Neural cell (in vitro differentiated cells): ENCODE data around the gene CSRNP3. TPM values are rescaled to one million over a fixed set of nuclear protein-coding genes. Genes with fewer than 3 reads are reported as not detected.

Experiments used
- H2AFZ ChIP-seq: fragments of 200-600, 300-800 bp; sonication (generic), shearing (Covaris generic); 2 replicates; pipeline ENCODE4 v1.6.0; 2014; ENCODE audit warnings: low read depth, mild to moderate bottlenecking, antibody characterized with exemption, low read length, moderate library complexity
- H3F3A ChIP-seq: fragments of 200-600 bp; shearing (Covaris generic); 2 replicates; pipeline ENCODE4 v1.6.1; 2016; ENCODE audit warnings: mild to moderate bottlenecking, moderate library complexity, mixed read lengths, antibody characterized with exemption, low read length; ENCODE audit not compliant: insufficient read depth, poor library complexity, severe bottlenecking
- H3K27ac ChIP-seq: fragments of 200-600, 300-800 bp; sonication (generic), shearing (Covaris generic); 2 replicates; pipeline ENCODE4 v1.5.1; 2014; ENCODE audit warnings: mild to moderate bottlenecking, low read length, moderate library complexity
- H3K27me3 ChIP-seq: fragments of 300-800, 200-600 bp; sonication (generic), shearing (Covaris generic); 2 replicates; pipeline ENCODE4 v1.6.0; 2014; ENCODE audit warnings: mild to moderate bottlenecking, low read depth, low read length, moderate library complexity; ENCODE audit not compliant: insufficient read depth
- H3K36me3 ChIP-seq: fragments of 300-800, 200-600 bp; sonication (generic), shearing (Covaris generic); 2 replicates; pipeline ENCODE4 v1.5.1; 2014; ENCODE audit warnings: mild to moderate bottlenecking, antibody characterized with exemption, low read length, moderate library complexity; ENCODE audit not compliant: insufficient read depth
- H3K4me2 ChIP-seq: fragments of 300-800, 200-600 bp; sonication (generic), shearing (Covaris generic); 2 replicates; pipeline ENCODE4 v1.6.0; 2014; ENCODE audit warnings: mild to moderate bottlenecking, low read length
- H3K4me3 ChIP-seq: fragments of 300-800, 200-600 bp; sonication (generic), shearing (Covaris generic); 2 replicates; pipeline ENCODE4 v1.5.1; 2014; ENCODE audit warnings: mild to moderate bottlenecking, low read length, moderate library complexity
- H3K79me2 ChIP-seq: fragments of 200-600 bp; shearing (Covaris generic); replicated peaks from 2 replicates; pipeline ENCODE4 v1.6.0; 2014; ENCODE audit warnings: mild to moderate bottlenecking, low read length, moderate library complexity; ENCODE audit not compliant: insufficient read depth
- H3K9ac ChIP-seq: fragments of 300-800, 200-600 bp; sonication (generic), shearing (Covaris generic); 2 replicates; pipeline ENCODE4 v1.6.1; 2016; ENCODE audit warnings: mild to moderate bottlenecking, low read length, mixed read lengths
- H3K9me2 ChIP-seq: fragments of 200-600 bp; shearing (Covaris generic); 2 replicates; pipeline ENCODE4 v1.6.1; 2016; ENCODE audit warnings: mild to moderate bottlenecking, low read length, mixed read lengths; ENCODE audit not compliant: insufficient read depth
- H3K9me3 ChIP-seq: fragments of 200-600, 300-800 bp; sonication (generic), shearing (Covaris generic); 2 replicates; pipeline ENCODE4 v1.6.1; 2016; ENCODE audit warnings: mild to moderate bottlenecking, mixed run types, low read length, moderate library complexity, mixed read lengths
- H4K20me1 ChIP-seq: fragments of 200-600 bp; shearing (Covaris generic); 2 replicates; pipeline ENCODE4 v1.6.1; 2016; ENCODE audit warnings: mild to moderate bottlenecking, mixed run types; ENCODE audit not compliant: insufficient read depth
- CTCF ChIP-seq: fragments of 450-650 bp; IDR thresholded peaks from 2 replicates; pipeline ENCODE4 v1.5.1; 2014; ENCODE audit warnings: antibody characterized with exemption, mild to moderate bottlenecking, moderate library complexity; ENCODE audit not compliant: poor library complexity, severe bottlenecking
- EP300 ChIP-seq: fragments of 450-650 bp; conservative IDR thresholded peaks from 2 replicates; pipeline ENCODE4 v1.6.1; 2014; ENCODE audit warnings: antibody characterized with exemption, mild to moderate bottlenecking, moderate library complexity; ENCODE audit not compliant: poor library complexity, severe bottlenecking
- EZH2 ChIP-seq: fragments of 200-600, 300-800 bp; shearing (Covaris generic), sonication (generic); IDR thresholded peaks from 2 replicates; pipeline ENCODE4 v1.6.1; 2014; ENCODE audit warnings: antibody characterized with exemption, low read length, borderline replicate concordance, mild to moderate bottlenecking; ENCODE audit not compliant: insufficient read depth, poor library complexity, severe bottlenecking
- MXI1 ChIP-seq: fragments of 450-650 bp; conservative IDR thresholded peaks from 2 replicates; pipeline ENCODE4 v1.6.1; 2014; ENCODE audit warnings: antibody characterized with exemption, mild to moderate bottlenecking; ENCODE audit not compliant: poor library complexity, severe bottlenecking
- POLR2AphosphoS5 ChIP-seq: IDR thresholded peaks from 2 replicates; pipeline ENCODE4 v1.6.1; 2012
- RAD21 ChIP-seq: fragments of 450-650 bp; conservative IDR thresholded peaks from 2 replicates; pipeline ENCODE4 v1.6.1; 2014; ENCODE audit warnings: antibody characterized with exemption, mild to moderate bottlenecking, moderate library complexity
- REST ChIP-seq: IDR thresholded peaks from 2 replicates; pipeline ENCODE4 v1.6.1; 2012; ENCODE audit warnings: borderline replicate concordance
- SMC3 ChIP-seq: fragments of 450-650 bp; conservative IDR thresholded peaks from 2 replicates; pipeline ENCODE4 v1.6.1; 2014; ENCODE audit warnings: antibody characterized with exemption, mild to moderate bottlenecking, moderate library complexity; ENCODE audit not compliant: poor library complexity
- TAF1 ChIP-seq: IDR thresholded peaks from 2 replicates; pipeline ENCODE4 v1.6.1; 2012; ENCODE audit warnings: low read depth
- polyA plus RNA-seq: library from polyadenylated mRNA; depleted of rRNA; stranded (reverse); fragments of >200 nt; gene quantifications from 2 replicates; pipeline ENCODE4 v1.2.3, GENCODE V29; 2014

CSRNP3 gene
- polyA plus RNA-seq, 1 donor from 2014 or later = 66.6 TPM

GRCh38 chr2:165536851-165537499 lies 67.5 kb downstream of the CSRNP3 start:
- Histone ChIP-seq H4K20me1 (no peaks in the 10 kb centered on the region), H3K4me3 (no peak overlapping the region), H3K79me2 (no peaks in the 10 kb centered on the region), H3K9me3 (no peaks in the 10 kb centered on the region), H3K9me2 (no peaks in the 10 kb centered on the region), H3F3A (peaks cover 4% of the 10 kb centered on the region), H2AFZ (no peak overlapping the region), H3K27me3 (no peaks in the 10 kb centered on the region), H3K4me2 (no peak overlapping the region), H3K36me3 (no peaks in the 10 kb centered on the region), H3K9ac (no peak overlapping the region), H3K27ac (no peak overlapping the region)
- TF ChIP-seq RAD21 (no peak), MXI1 (no peak), CTCF (no peak), SMC3 (no peak), EZH2 (no peak), REST (peak; percentile 20)

- no peak overlapping the region for H3K4me2 ChIP-seq
- no peak overlapping the region for H3K4me3 ChIP-seq
- H4K20me1 ChIP-seq = no peaks in the 10 kb centered on the region
- H3F3A ChIP-seq = peaks cover 4% of the 10 kb centered on the region
- no peak for TF ChIP-seq RAD21
- no peak for TF ChIP-seq SMC3
- TF ChIP-seq TAF1 = no peak
- TF ChIP-seq POLR2AphosphoS5 = no peak
- TF ChIP-seq EP300 = no peak
- H3K27ac ChIP-seq = no peak overlapping the region
- H2AFZ ChIP-seq = no peak overlapping the region
- H3K9ac ChIP-seq = no peak overlapping the region
- no peaks in the 10 kb centered on the region for H3K9me3 ChIP-seq
- peaks cover 3% of the 10 kb centered on the region for H3K79me2 ChIP-seq
- H3K36me3 ChIP-seq = no peaks in the 10 kb centered on the region
- H3K9me2 ChIP-seq = no peaks in the 10 kb centered on the region
- H3K27me3 ChIP-seq = no peaks in the 10 kb centered on the region
Measured at GRCh38 chr2:165539985-165540384, 70.5 kb downstream of the CSRNP3 start.
